Measurements from ENCODE around the gene MPHOSPH8.
"Not testable (repeated sequence)": the region's sequence is repeated elsewhere in the genome, so short reads cannot be mapped to it uniquely, and the experiment has no call there.

The MPHOSPH8 gene

DNA sequence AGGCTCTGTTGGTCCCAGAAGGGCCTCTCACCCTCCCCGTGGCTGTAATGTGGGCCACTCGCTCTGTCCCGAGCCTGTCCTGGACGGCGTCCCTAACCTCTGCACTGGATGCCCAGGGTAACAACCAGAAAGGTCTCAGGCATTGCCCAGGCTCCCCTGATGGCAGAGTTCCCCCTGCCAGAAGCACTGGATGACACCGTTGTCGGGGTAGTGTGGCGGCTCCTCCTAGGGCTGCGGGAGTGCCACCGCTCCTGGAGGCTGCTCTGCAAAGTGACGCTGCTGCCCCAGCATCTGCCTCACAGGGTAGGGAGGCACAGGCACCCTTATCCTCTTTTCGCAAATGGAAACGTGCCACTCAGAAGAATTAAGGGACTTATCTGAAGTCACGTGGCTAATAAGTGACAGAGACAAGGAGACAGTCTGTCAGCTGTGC lies 32.0 kb downstream of the MPHOSPH8 start:
- Histone ChIP-seq H3K9ac (ENCODE audit: low read length) (no peak overlapping the region), H3K36me3 (ENCODE audit: insufficient read depth, low read length) (peaks cover 85% of the 10 kb centered on the region)

DNA sequence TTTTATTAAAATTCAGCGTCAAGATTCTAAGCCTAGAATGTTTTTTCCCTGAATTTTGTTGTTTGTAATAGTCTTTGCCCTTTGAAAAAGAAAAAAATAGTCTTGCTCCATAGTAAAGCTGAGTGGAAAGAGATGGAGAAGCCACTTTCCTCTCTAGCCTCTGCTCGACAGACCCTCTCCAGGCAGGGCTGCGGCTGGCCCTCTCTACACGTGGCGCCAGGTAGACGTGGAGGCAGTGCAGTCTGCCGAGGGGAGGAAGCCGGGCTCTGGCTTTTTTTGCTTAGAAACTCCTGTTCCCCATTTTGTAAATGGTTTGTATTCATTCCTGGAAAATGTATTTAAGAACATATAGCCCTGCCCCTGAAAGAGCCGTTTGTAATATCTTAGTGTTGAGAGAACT lies 35.3 kb downstream of the MPHOSPH8 start:
- H3K27ac ChIP-seq (ENCODE audit: low read depth, low read length) = no peak overlapping the region
- no peak overlapping the region for H3K9ac ChIP-seq (ENCODE audit: low read length)
- H3K36me3 ChIP-seq (ENCODE audit: insufficient read depth, low read length) = peaks cover 84% of the 10 kb centered on the region
- no peaks in the 10 kb centered on the region for H3K9me3 ChIP-seq (ENCODE audit: low read length)
- H3K27me3 ChIP-seq (ENCODE audit: control insufficient read depth in 1 of 2, insufficient read depth in 2 of 2, low read length in 2 of 2) = no peaks in the 10 kb centered on the region
- H3K4me1 ChIP-seq (ENCODE audit: insufficient read depth, low read length) = no peaks in the 10 kb centered on the region
- H3K4me3 ChIP-seq (ENCODE audit: low read depth in 1 of 2, low read length in 2 of 2) = no peak overlapping the region

More for the DNA sequence above, 32.0 kb downstream of the MPHOSPH8 start:
- no peaks in the 10 kb centered on the region for H3K4me1 ChIP-seq (ENCODE audit: insufficient read depth, low read length)
- no peaks in the 10 kb centered on the region for H3K27me3 ChIP-seq (ENCODE audit: control insufficient read depth in 1 of 2, insufficient read depth in 2 of 2, low read length in 2 of 2)
- H3K9me3 ChIP-seq (ENCODE audit: low read length) = no peaks in the 10 kb centered on the region
- H3K27ac ChIP-seq (ENCODE audit: low read depth, low read length) = no peak overlapping the region
- H3K4me3 ChIP-seq (ENCODE audit: low read depth in 1 of 2, low read length in 2 of 2) = no peak overlapping the region

DNA sequence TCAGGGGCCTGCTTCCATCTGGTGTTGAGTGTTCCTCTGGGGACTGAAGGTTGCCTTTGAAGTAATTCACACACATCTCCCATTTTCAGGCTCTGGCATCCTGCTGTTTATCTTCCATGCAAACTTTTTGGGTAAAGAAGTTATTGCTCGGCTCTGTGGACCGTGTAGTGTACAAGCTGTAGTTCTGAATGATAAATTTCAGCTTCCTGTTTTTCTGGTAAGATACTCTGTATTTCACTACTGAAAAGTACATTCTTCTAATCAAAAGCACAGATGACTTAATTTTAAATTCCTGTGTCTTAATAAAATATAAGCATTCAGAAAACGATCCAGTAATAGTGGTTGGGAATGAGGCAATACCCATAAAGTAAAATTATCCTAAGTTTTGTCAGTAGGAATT lies 36.7 kb downstream of the MPHOSPH8 start:
- Histone ChIP-seq H3K9me3 (ENCODE audit: low read length) (no peaks in the 10 kb centered on the region), H3K27ac (ENCODE audit: low read depth, low read length) (no peak overlapping the region), H3K4me1 (ENCODE audit: insufficient read depth, low read length) (no peaks in the 10 kb centered on the region), H3K4me3 (ENCODE audit: low read depth in 1 of 2, low read length in 2 of 2) (no peak overlapping the region), H3K27me3 (ENCODE audit: control insufficient read depth in 1 of 2, insufficient read depth in 2 of 2, low read length in 2 of 2) (no peaks in the 10 kb centered on the region), H3K9ac (ENCODE audit: low read length) (no peak overlapping the region), H3K36me3 (ENCODE audit: insufficient read depth, low read length) (peaks cover 86% of the 10 kb centered on the region)

DNA sequence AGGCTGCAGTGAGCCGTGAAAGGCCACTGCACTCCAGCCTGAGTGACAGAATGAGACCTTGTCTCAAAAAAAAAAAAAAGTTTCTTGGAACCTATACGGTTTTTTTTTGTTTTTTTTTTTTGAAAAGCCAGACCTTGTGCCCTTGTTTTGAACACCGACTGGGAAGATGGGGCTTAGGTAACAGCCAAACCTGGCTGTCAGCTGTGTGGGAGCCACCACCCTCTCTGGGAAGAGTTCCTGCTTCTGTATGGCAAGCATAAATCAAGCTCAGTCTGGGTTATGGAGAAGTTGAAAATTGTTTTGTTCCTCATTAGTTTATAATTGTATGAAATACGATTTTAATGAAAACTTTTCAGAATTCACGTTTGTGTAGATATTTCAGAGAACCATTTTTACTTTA lies 39.5 kb downstream of the MPHOSPH8 start:
- Histone ChIP-seq H3K4me1 (ENCODE audit: insufficient read depth, low read length) (no peaks in the 10 kb centered on the region), H3K27me3 (ENCODE audit: control insufficient read depth in 1 of 2, insufficient read depth in 2 of 2, low read length in 2 of 2) (no peaks in the 10 kb centered on the region), H3K36me3 (ENCODE audit: insufficient read depth, low read length) (peaks cover 89% of the 10 kb centered on the region), H3K4me3 (ENCODE audit: low read depth in 1 of 2, low read length in 2 of 2) (no peak overlapping the region), H3K9me3 (ENCODE audit: low read length) (no peaks in the 10 kb centered on the region), H3K9ac (ENCODE audit: low read length) (no peak overlapping the region), H3K27ac (ENCODE audit: low read depth, low read length) (no peak overlapping the region)

DNA sequence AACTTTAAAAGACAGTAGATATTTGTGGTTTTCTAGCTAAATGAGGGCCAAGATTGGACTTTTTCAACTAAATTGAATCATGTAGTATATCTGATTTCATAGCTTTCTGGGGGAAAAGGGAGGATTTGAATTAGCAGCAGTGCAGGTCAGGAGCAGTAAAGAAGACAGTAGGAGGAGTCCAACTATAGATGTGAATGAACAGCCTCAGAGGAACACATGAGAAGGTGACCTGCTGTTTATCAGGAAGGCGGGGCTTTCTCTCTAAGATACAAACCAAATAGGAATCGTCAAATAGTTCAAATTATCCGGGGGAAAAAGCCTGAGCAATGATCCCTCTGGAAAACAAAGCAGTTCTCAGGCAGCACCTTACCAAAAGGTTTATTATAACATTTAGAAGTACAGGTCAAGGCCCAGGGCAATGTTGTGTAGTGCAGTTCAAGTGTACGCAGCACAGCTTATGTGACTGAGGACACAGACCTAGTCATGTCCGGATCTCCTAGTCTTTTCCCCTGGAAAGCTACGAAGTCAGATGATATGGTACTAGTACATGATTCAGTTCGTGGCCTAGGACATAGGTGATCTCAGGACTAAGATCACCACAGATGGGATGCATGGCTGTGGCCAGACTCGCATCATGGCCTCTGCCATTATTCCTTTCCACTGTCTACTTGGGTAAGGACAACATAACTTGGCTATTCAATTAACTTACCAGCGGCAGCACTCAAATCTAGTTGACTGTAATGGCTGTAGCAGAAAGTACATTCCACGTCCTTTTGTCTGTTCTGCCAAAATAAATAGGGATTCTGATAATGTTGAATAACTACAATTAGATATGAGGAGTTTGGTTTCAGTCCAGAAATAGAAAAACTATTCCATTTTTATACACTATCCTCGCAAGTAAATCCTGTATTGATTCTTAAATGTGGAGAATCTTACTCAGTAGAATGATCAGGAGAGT lies 40.3 kb downstream of the MPHOSPH8 start:
- no peak overlapping the region for H3K9ac ChIP-seq (ENCODE audit: low read length)
- no peaks in the 10 kb centered on the region for H3K4me1 ChIP-seq (ENCODE audit: insufficient read depth, low read length)
- H3K9me3 ChIP-seq (ENCODE audit: low read length) = no peaks in the 10 kb centered on the region
- H3K4me3 ChIP-seq (ENCODE audit: low read depth in 1 of 2, low read length in 2 of 2) = no peak overlapping the region
- peaks cover 81% of the 10 kb centered on the region for H3K36me3 ChIP-seq (ENCODE audit: insufficient read depth, low read length)
- H3K27ac ChIP-seq (ENCODE audit: low read depth, low read length) = no peak overlapping the region
- no peaks in the 10 kb centered on the region for H3K27me3 ChIP-seq (ENCODE audit: control insufficient read depth in 1 of 2, insufficient read depth in 2 of 2, low read length in 2 of 2)

DNA sequence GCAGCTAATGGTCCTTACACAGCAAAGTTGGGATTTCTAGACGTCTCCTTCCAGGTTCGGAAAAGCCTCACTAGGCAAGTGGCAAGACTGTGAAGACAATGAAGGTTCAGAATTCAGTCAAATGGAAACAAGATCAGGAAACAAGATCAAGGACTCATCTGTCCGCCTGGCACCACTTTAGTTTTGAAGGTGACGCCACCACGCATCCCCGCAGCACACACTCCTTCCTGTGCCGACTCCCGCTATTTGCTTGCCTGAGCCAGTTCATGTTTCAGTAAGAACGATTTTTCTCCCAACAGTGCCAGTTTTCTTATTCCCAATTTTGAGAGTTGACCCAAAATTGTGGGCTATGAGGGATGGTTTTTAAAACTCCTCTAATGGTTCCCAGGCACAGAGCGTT lies 41.4 kb downstream of the MPHOSPH8 start:
- H3K4me3 ChIP-seq (ENCODE audit: low read depth in 1 of 2, low read length in 2 of 2) = no peak overlapping the region
- H3K9ac ChIP-seq (ENCODE audit: low read length) = no peak overlapping the region
- no peaks in the 10 kb centered on the region for H3K27me3 ChIP-seq (ENCODE audit: control insufficient read depth in 1 of 2, insufficient read depth in 2 of 2, low read length in 2 of 2)
- no peaks in the 10 kb centered on the region for H3K4me1 ChIP-seq (ENCODE audit: insufficient read depth, low read length)
- H3K9me3 ChIP-seq (ENCODE audit: low read length) = no peaks in the 10 kb centered on the region
- no peak overlapping the region for H3K27ac ChIP-seq (ENCODE audit: low read depth, low read length)
- peaks cover 70% of the 10 kb centered on the region for H3K36me3 ChIP-seq (ENCODE audit: insufficient read depth, low read length)

DNA sequence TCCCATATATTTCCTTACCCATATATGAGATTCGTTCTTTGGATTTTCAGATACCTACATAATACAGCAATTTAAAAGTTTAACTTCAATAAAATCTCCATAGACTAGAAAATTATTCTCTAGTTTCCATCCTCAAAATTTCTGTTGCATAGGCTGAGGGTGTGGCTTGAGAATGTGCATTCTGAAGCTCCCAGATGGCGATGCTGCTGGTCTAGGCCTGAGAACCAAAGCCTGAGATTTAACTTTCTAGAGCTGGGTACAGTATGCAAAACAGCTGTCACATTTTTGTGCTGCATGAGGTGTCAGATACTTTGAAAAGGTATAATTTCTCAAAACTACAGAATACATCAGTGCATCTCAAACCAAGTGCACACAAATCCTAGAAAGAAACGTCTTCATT lies 42.7 kb downstream of the MPHOSPH8 start:
- peaks cover 60% of the 10 kb centered on the region for H3K36me3 ChIP-seq (ENCODE audit: insufficient read depth, low read length)
- no peak overlapping the region for H3K4me3 ChIP-seq (ENCODE audit: low read depth in 1 of 2, low read length in 2 of 2)
- H3K27ac ChIP-seq (ENCODE audit: low read depth, low read length) = no peak overlapping the region
- H3K9ac ChIP-seq (ENCODE audit: low read length) = no peak overlapping the region
- no peaks in the 10 kb centered on the region for H3K4me1 ChIP-seq (ENCODE audit: insufficient read depth, low read length)
- H3K9me3 ChIP-seq (ENCODE audit: low read length) = no peaks in the 10 kb centered on the region
- H3K27me3 ChIP-seq (ENCODE audit: control insufficient read depth in 1 of 2, insufficient read depth in 2 of 2, low read length in 2 of 2) = no peaks in the 10 kb centered on the region

DNA sequence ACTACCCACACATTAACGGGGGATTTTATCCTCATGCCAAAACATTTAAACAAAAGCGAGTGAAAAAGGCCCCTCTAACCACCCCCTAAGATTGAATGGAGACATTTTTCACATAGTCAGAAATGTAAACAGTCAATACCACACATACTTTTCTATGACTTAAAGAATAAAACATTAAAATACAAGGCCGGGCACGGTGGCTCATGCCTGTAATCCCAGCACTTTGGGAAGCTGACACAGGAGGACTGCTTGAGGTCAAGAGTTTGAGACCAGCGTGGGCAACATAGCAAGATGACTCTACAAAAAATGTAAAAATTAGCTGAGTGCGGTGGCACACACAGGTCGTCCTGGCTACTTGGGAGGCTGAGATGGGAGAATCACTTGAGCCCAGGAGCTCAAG lies 47.3 kb downstream of the MPHOSPH8 start:
- no peaks in the 10 kb centered on the region for H3K4me1 ChIP-seq (ENCODE audit: insufficient read depth, low read length)
- H3K9me3 ChIP-seq (ENCODE audit: low read length) = no peaks in the 10 kb centered on the region
- H3K27me3 ChIP-seq (ENCODE audit: control insufficient read depth in 1 of 2, insufficient read depth in 2 of 2, low read length in 2 of 2) = no peaks in the 10 kb centered on the region
- peaks cover 15% of the 10 kb centered on the region for H3K36me3 ChIP-seq (ENCODE audit: insufficient read depth, low read length)
- no peak overlapping the region for H3K9ac ChIP-seq (ENCODE audit: low read length)
- no peak overlapping the region for H3K27ac ChIP-seq (ENCODE audit: low read depth, low read length)
- no peak overlapping the region for H3K4me3 ChIP-seq (ENCODE audit: low read depth in 1 of 2, low read length in 2 of 2)

DNA sequence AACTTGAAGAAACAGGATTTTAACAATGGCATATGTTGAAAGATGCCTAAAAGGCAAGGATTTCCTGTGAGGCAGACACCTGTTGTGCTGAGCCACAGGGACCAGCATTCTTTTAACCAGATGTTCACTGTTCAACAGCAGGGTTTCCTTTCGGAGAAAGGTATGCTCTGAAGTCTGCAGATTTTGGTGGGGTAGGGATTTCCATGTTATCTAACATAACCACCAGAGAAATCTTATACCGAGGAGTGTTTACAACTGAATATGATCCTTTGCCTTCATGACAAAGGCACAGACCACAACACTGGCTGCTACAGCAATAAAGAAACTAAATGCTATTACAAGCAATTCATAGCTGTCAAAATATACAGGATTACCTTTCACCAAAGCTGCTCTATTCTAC lies 48.1 kb downstream of the MPHOSPH8 start:
- Histone ChIP-seq H3K9ac (ENCODE audit: low read length) (no peak overlapping the region), H3K36me3 (ENCODE audit: insufficient read depth, low read length) (peaks cover 7% of the 10 kb centered on the region), H3K27me3 (ENCODE audit: control insufficient read depth in 1 of 2, insufficient read depth in 2 of 2, low read length in 2 of 2) (no peaks in the 10 kb centered on the region), H3K9me3 (ENCODE audit: low read length) (no peaks in the 10 kb centered on the region), H3K4me1 (ENCODE audit: insufficient read depth, low read length) (no peaks in the 10 kb centered on the region), H3K27ac (ENCODE audit: low read depth, low read length) (no peak overlapping the region), H3K4me3 (ENCODE audit: low read depth in 1 of 2, low read length in 2 of 2) (no peak overlapping the region)

DNA sequence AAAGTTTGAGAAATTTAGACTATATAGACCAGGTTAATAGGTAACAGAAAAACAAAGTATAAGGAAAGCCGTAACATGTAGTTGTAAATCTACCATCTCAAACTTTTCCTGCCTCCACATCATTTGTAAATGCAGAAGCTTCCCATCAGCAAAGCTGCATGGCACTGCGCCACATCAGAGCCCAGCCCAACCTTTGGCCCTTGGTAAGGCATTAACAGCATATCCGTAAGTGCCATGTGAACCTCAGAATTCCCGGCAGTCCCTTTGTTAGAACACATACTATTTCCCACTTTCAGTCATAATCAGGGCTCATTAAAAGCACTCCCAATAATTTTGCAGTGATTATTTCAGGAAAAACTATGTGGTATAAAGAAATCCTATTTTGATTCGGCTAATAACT lies 51.6 kb downstream of the MPHOSPH8 start:
- Histone ChIP-seq H3K27ac (ENCODE audit: low read depth, low read length) (no peak overlapping the region), H3K27me3 (ENCODE audit: control insufficient read depth in 1 of 2, insufficient read depth in 2 of 2, low read length in 2 of 2) (no peaks in the 10 kb centered on the region), H3K36me3 (ENCODE audit: insufficient read depth, low read length) (no peaks in the 10 kb centered on the region), H3K4me1 (ENCODE audit: insufficient read depth, low read length) (no peaks in the 10 kb centered on the region), H3K4me3 (ENCODE audit: low read depth in 1 of 2, low read length in 2 of 2) (no peak overlapping the region), H3K9ac (ENCODE audit: low read length) (no peak overlapping the region), H3K9me3 (ENCODE audit: low read length) (no peaks in the 10 kb centered on the region)

DNA sequence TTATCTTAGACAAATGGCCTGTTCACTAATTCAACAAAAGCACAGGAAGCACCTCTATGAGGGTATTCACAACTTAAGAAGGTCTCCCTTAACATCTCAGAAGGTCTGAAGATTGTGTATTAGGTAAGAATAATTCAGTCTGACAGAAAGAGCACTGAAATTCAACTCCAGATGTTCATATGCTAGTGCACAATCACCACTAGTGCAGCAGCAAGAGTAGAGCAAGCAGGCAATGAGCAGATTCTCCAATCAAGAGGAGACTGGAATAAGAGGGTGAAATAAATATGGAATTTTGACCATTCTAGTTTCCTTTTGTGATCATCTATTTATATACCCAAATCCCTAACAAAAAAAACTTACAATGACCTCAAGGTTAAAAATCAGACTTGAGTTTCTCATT lies 52.0 kb downstream of the MPHOSPH8 start:
- H3K36me3 ChIP-seq (ENCODE audit: insufficient read depth, low read length) = no peaks in the 10 kb centered on the region
- H3K4me3 ChIP-seq (ENCODE audit: low read depth in 1 of 2, low read length in 2 of 2) = no peak overlapping the region
- H3K27ac ChIP-seq (ENCODE audit: low read depth, low read length) = no peak overlapping the region
- no peaks in the 10 kb centered on the region for H3K27me3 ChIP-seq (ENCODE audit: control insufficient read depth in 1 of 2, insufficient read depth in 2 of 2, low read length in 2 of 2)
- H3K4me1 ChIP-seq (ENCODE audit: insufficient read depth, low read length) = no peaks in the 10 kb centered on the region
- no peak overlapping the region for H3K9ac ChIP-seq (ENCODE audit: low read length)
- H3K9me3 ChIP-seq (ENCODE audit: low read length) = no peaks in the 10 kb centered on the region

DNA sequence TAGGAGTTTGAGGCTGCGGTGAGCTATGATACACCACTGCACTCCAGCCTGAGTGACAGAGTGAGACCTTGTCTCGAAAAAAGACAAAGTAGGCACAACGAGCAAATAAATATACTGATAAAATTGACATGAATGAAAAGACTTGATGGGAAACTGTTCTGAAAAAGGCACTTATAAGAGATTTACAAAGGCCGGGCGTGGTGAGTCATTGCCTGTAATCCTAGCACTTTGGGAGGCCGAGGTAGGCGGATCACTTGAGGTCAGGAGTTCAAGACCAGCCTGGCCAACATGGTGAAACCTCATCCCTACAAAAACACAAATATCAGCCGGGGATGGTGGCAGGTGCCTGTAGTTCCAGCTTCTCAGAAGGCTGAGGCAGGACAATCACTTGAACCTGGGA lies 58.0 kb downstream of the MPHOSPH8 start:
- H3K4me1 ChIP-seq (ENCODE audit: insufficient read depth, low read length); H3K27me3 ChIP-seq (ENCODE audit: control insufficient read depth in 1 of 2, insufficient read depth in 2 of 2, low read length in 2 of 2); H3K4me3 ChIP-seq (ENCODE audit: low read depth in 1 of 2, low read length in 2 of 2); H3K9ac ChIP-seq (ENCODE audit: low read length); H3K27ac ChIP-seq (ENCODE audit: low read depth, low read length); H3K36me3 ChIP-seq (ENCODE audit: insufficient read depth, low read length); H3K9me3 ChIP-seq (ENCODE audit: low read length): not testable (repeated sequence)
